CD4-positive, alpha-beta T cell treated with Interferon gamma for 1 hour (primary cell): ENCODE measurements around the gene ITGAL.
"Not testable (repeated sequence)": the region's sequence is repeated elsewhere in the genome, so short reads cannot be mapped to it uniquely, and the experiment has no call there.

ENCODE experiments used
- DNase-seq: peaks from one replicate; pipeline ENCODE4 v3.0.0-alpha.2; 2020

The ITGAL gene

DNA sequence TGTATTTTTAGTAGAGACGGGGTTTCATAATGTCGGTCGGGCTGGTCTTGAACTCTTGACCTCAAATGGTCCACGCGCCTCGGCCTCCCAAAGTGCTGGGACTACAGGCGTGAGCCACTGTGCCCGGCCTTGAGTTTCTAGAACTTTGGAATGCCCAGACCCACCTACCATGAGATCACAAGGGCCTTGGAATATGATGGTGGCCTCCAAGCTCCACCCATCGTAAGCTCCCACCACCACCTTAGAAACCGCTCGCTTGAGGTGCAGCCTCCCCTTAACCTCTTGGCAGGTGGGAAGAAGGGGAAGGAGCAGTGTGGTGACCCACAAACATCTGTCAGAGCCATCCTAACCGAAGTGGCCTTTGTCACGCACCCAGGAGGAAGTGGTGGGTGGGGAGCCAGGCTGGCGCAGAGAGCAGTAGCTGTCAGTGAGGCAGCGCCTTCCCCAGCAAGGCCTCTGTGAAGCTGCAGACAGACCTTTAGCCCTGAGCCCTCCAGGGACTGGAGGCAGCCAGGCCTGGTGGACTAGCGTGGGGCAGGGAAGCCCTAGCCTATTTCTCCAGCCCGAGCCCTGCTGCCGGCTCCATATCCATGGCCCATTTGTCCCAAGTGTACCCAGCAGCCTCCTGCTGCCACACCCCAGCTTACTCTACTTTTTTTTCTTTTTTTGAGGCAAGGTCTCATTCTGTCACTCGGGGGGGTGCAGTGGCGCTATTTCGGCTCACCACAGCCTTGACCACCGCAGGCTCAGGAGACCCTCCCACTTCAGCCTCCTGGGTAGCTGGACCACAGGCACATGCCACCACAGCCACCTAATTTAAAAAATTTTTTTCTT is 13.8 kb upstream of the ITGAL start:
- peak; percentile 75 for DNase-seq

- DNase-seq = no peak
These were observed 13.1 kb upstream of the ITGAL start for GRCh38 chr16:30459456-30459855.

DNA sequence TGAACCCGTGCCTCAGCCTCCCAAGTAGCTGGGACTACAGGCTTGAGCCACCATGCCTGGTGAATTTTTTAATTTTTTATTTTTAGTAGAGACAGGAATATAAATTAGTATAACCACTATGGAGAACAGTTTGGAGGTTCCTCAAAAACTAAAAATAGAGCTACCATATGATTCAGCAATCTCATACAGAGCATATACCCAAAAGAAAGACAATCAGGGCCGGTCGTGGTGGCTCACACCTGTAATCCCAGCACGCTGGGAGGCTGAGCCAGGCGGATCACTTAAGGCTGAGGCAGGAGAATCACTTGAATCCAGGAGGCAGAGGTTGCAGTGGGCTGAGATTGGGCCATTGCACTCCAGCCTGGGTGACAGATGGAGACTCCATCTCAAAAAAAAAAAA is 11.1 kb upstream of the ITGAL start:
- not testable (repeated sequence) for DNase-seq

DNA sequence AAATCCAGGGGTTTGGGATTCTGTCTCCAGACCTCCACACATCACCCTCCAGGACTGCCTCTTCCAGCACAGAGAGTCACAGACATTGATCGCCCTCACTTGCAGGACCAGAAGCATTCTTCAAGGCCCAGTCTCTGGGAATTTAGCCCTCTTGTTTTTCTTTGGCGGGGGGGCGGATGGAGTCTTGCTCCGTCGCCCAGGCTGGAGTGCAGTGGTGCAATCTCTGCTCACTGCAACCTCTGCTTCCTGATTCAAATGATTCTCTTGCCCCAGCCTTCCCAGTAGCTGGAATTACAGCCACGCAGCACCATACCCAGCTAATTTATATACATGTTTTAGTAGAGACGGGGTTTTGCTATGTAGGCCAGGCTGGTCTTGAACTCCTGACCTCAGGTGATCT is 8.5 kb upstream of the ITGAL start:
- no peak for DNase-seq

DNA sequence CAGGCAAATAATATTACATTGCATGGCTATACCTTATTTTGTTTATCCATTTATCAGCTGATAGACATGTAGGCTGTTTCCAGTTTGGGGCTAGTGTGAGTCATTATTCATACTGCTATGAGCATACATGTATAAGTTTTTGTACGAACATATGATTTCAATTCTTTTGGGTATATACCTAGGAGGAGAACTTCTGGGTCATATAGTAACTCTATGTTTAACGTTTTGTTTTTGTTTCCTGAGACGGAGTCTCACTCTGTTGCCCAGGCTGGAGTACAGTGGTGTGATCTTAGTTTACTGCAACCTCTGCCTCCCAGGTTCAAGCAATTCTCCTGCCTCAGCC is 2.4 kb upstream of the ITGAL start:
- no peak for DNase-seq

DNA sequence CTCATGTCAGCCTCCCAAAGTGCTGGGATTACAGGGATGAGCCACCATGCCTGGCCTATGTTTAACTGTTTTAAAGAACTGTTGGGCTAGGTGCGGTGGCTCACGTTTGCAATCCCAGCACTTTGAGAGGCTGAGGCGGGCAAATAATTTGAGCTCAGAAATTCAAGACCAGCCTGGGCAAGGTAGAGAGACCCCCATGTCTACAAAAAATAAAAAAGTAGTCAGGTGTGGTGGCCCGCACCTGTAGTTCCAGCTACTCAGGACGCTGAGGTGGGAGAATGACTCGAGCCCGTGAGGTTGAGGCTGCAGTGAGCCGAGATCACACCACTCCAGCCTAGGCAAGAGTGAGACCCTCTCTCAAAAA is 1.9 kb upstream of the ITGAL start:
- DNase-seq = no peak

DNA sequence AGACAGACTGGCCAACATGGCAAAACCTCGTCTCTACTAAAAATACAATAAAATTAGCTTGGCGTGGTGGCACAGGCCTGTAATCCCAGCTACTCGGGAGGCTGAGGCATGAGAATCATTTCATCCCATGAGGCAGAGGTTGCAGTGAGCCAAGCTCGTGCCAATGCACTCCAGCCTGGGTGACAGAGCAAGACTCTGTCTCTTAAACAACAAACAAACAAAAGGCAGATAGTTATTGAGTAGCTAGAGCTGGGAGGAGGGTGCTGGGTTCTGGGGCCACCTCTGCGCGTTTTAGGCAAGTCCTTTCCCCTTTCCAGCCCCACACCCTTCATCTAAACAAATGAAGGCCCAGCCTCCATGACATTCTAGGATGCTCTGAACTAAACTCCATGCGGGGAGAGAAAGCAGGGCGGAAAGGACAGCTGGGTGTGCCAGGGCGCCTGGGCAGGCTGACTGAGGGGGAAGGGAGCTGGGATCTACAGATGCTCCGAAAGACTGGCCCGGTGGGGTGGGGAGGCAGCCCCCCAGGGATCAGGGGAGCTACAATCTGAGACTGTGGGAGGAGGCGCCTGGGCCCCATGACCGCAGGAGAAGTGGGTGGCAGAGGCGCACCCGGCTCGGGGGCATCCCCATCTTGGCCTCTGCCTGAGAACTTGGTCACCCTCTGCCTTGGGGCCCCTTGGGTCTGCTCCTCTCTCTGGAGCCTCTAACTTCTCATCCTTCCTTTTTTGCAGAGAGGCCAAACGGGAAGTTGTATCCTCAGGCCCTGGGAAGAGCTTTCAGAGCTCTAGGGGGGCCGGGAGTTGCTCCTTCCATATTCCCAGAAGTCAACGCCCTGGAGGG is 910 bp downstream of the ITGAL start:
- DNase-seq = peak; percentile 46

DNA sequence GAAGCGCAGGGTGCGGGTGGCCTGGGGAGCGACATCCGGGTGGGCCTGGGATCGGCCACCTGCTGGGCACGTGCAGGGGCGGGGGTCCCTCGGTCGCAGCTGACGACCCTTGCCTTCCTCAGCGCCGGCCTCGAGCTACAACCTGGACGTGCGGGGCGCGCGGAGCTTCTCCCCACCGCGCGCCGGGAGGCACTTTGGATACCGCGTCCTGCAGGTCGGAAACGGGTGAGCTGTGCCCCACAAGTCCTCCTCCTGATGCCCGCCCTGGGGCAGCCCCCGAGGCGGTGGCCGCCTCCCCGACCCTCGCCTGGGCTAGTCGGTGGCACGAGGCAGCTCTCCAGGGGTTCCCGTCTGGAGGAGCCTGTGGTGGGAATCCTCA is 1.5 kb downstream of the ITGAL start:
- no peak for DNase-seq

DNA sequence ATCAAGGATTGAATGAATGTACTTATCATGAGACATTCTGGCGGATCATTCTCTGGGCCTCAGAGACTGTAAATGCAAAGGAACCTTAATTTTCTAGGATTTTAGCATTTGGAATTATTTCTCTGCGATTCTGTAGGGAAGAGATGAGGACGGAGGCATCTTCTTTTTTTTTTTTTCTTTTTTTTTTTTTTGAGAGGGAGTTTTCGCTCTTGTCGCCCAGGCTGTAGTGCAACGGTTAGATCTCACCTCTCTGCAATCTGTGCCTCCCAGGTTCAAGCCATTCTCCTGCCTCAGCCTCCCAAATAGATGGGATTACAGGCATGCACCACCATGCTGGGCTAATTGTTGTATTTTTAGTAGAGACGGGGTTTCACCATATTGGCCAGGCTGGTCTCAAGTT is 2.1 kb downstream of the ITGAL start:
- DNase-seq = no peak

DNA sequence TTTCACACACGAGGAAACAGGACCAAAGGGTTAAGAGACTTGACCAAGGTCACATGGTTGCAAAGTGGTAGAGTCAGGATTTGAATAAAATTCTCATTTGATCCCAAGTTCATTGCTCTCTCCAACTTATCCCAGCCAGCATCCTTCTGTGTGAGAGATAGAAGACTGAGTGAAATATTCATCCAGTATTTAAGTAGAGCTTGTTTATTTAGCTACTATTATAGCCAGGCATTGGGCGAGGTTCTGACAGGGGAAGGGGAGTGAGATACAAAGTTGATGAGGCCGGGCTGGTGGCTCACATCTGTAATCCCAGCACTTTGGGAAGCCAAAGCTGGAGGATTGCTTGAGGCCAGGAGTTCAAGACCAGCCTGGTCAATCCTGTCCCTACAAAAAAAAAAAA is 4.4 kb downstream of the ITGAL start:
- no peak for DNase-seq

DNA sequence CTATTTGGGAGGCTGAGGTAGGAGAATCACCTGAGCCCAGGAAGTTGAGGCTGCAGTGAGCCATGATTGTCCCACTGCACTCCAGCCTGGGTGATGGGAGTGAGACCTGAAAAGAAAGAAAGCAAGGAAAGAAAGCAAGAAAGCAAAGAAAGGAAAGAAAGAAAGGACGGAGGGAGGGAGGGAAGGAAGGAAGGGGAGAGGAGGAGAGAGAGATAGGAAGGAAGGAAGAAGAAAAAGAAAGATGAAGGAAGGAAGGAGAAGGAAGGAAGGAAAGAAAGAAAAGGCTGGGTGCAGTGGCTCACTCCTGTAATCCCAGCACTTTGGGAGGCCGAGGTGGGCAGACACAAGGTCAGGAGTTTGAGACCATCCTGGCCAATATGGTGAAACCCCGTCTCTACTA is 5.2 kb downstream of the ITGAL start:
- DNase-seq = not testable (repeated sequence)

DNA sequence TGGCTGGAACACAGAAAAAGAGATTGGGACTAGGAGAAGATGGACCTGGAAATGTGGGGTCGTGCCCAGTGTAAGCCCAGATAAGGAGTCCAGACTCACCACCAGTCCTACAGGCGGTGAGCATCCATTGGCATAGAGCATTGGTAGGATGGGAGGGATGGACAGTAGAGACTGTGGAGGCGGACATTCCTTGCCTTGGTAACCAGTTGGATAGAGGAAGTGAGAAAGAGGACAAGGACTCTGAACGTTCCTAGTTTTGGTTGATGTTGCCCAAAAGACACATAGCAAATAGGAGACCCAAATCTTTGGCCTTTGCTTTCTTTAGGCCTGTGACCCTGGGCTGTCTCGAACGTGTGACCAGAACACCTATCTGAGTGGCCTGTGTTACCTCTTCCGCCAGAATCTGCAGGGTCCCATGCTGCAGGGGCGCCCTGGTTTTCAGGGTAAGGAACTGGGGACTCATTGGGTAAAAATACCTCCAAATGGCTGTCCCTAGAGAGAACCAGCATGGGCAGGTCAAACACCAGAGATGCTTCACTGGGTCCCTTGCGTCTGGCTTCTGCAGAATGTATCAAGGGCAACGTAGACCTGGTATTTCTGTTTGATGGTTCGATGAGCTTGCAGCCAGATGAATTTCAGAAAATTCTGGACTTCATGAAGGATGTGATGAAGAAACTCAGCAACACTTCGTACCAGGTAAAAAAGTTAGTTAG is 6.4 kb downstream of the ITGAL start:
- no peak for DNase-seq

DNA sequence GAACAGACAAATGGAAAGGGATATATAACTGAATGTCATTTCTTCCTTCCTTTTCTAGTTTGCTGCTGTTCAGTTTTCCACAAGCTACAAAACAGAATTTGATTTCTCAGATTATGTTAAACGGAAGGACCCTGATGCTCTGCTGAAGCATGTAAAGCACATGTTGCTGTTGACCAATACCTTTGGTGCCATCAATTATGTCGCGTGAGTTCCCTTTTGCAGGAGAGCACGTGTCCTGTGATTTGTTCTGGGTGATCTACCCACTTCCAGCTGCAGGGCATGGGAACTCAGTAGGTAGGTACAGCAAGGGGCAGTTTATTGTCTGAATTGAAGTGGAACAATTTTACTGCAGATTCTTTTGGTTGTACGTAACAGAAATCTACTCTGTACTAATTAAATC is 8.8 kb downstream of the ITGAL start:
- DNase-seq = no peak

DNA sequence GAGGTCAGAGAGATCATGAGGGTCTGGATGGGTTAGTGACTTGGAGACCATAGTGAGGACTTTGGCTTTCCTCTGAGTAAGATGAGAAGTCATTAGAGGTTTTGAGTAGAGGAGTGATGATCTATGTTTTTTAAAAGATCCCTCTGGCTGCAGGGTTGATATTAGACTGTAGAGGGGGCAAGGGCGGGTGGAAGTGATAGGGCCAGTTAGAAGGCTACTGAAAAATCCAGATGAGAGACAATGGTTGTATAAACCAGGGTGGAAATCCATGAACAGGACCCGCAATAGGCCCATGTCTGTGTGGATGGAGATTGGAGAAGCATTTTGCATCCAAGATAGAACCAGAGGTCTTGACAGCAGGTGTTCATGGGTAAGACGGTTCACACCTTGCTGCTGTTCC is 9.8 kb downstream of the ITGAL start:
- DNase-seq = no peak

GRCh38 chr16:30484887-30485286 is 12.3 kb downstream of the ITGAL start:
- DNase-seq = no peak

DNA sequence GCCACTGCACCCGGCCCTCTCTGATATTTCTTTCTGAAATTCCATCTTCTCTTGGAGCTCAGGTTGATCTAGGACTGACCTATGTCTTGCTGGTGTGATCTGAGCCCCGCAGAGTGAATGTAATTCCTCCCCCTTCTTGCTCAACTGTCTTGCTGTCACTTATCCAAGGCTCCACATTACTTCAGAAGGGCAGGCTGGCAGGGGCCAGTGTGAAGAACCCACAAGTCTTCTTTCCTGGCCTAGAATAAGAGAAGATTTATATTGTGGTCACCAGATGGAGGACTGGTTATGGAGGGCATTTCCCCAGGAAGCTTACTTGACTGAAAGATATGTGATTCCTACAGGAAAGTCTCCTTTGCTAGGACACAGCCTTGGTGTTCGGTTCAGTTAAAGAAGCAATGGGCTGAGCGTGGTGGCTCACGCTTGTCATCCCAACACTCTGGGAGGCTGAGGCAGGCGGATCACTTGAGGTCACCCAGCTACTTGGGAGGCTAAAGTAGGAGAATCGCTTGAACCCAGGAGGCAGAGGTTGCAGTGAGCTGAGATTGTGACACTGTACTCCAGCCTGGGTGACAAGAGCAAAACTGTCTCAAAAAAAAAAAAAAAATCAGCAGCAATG is 13.4 kb downstream of the ITGAL start:
- no peak for DNase-seq

- DNase-seq = no peak
These were observed 16.4 kb downstream of the ITGAL start for GRCh38 chr16:30488764-30489605.

DNA sequence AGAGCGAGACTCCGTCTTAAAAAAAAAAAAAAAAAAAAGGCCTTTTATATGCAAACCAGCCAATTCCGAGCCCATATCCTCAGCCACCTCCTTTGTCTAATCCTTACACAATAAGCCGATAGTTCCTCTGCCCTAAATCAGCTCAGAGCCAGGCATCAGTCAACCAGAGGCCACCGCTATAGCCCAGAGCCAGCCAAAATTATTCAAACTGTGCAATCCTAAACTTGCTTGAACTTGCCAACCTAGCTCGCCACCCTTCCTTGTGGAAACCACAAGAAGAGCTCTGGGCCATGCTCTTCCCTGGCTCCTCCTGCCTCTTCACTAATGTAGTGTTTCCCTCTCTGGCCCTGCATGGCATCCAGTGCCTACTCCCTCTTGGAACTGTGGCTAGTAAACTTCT is 17.7 kb downstream of the ITGAL start:
- DNase-seq = no peak

GRCh38 chr16:30491229-30491628 is 18.7 kb downstream of the ITGAL start:
- DNase-seq = no peak

DNA sequence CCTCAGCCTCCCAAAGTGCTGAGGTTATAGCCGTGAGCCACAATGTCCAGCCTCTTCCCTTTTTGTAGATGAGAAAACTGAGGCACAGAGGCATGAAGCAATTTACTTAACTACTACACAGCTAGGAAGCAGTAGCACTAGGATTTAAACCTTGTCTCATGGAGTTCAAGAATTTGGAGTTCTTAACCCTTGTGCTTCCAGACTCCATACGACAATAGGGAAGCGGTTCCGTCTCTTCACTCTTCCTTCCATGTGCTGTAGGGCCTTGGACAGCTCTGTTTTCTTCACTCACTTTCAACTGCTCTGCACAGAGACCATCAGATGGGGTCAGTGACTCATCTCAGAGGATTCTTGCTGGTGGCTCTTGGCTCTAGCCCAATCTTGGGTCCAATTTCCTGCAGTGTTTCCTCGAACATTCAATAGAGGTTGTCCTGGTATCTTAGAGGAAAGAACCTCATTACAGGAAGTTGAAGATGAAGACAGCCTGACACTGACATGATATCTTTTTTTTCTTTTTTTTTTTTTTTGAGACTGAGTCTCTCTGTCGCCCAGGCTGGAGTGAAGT is 19.3 kb downstream of the ITGAL start:
- no peak for DNase-seq

- DNase-seq = no peak
These were observed 21.5 kb downstream of the ITGAL start for GRCh38 chr16:30493941-30494488.

DNA sequence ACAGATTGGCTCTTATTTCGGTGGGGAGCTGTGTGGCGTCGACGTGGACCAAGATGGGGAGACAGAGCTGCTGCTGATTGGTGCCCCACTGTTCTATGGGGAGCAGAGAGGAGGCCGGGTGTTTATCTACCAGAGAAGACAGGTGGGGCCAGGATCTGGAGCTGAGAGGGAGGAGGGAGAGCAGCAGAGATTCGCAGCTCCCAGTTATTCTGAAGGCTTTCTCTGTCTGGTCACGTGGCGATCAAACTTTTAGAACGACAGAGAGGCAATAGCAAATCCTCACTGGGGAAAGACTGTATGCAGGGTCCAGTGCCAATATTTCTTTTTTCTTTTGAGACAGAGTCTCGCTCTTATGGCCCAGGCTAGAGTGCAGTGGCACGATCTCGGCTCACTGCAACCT is 22.2 kb downstream of the ITGAL start:
- DNase-seq = no peak
